Hematopoietic multipotent progenitor cell treated with erythropoietin and hydrocortisone succinate and interleukin-3 and kit ligand, for 6 days (in vitro differentiated cells): ENCODE data around the gene MRGPRX3.
A peak's percentile ranks its signal among the peaks of the same experiment; 100 is the strongest.
"Not testable (repeated sequence)": the region's sequence is repeated elsewhere in the genome, so short reads cannot be mapped to it uniquely, and the experiment has no call there.

Experiments used
- DNase-seq: peaks from one replicate; pipeline ENCODE4 v3.0.0-alpha.2; 2015

Gene MRGPRX3

GRCh38 chr11:18132341-18132740 is at the start of gene MRGPRX3:
TSS of gene MRGPRX3 (plus strand) at chr11:18132571. CDS start at chr11:18137203, 4,632 bp downstream.
- no peak for DNase-seq

- no peak for DNase-seq
Observed at GRCh38 chr11:18088366-18088765, 44.0 kb upstream of the MRGPRX3 start.

- DNase-seq, result peak; percentile 69
Observed at GRCh38 chr11:18088966-18089365, 43.4 kb upstream of the MRGPRX3 start.

GRCh38 chr11:18091731-18092130 is 40.6 kb upstream of the MRGPRX3 start:
- DNase-seq, result no peak

GRCh38 chr11:18093959-18094358 is 38.4 kb upstream of the MRGPRX3 start:
- DNase-seq, result no peak

GRCh38 chr11:18100926-18101656 is 31.3 kb upstream of the MRGPRX3 start:
- no peak for DNase-seq

- peak; percentile 12 for DNase-seq
Observed at GRCh38 chr11:18105086-18105801, 27.1 kb upstream of the MRGPRX3 start.

GRCh38 chr11:18105802-18106574 is 26.4 kb upstream of the MRGPRX3 start, which contains the start of gene SAAL1:
TSS of gene SAAL1 (minus strand) at chr11:18106082. CDS start at chr11:18106041, 41 bp downstream.
- peak; percentile 93 for DNase-seq

GRCh38 chr11:18106688-18107087 is 25.7 kb upstream of the MRGPRX3 start:
- DNase-seq, result no peak

- DNase-seq, result no peak
Observed at GRCh38 chr11:18108254-18108653, 24.1 kb upstream of the MRGPRX3 start.

GRCh38 chr11:18111005-18111404 is 21.4 kb upstream of the MRGPRX3 start:
- DNase-seq, result peak; percentile 13

- peak; percentile 82 for DNase-seq
Observed at GRCh38 chr11:18115360-18116127, 16.8 kb upstream of the MRGPRX3 start.

GRCh38 chr11:18121331-18121828 is 11.0 kb upstream of the MRGPRX3 start:
- DNase-seq, result not testable (repeated sequence)

- not testable (repeated sequence) for DNase-seq
Observed at GRCh38 chr11:18131115-18131514, 1.3 kb upstream of the MRGPRX3 start.

- DNase-seq, result no peak
Observed at GRCh38 chr11:18135308-18135707, 2.9 kb downstream of the MRGPRX3 start.

- DNase-seq, result no peak
Observed at GRCh38 chr11:18137186-18137800, 4.9 kb downstream of the MRGPRX3 start.

GRCh38 chr11:18140145-18140544 is 7.8 kb downstream of the MRGPRX3 start:
- no peak for DNase-seq

- DNase-seq, result no peak
Observed at GRCh38 chr11:18144243-18144642, 11.9 kb downstream of the MRGPRX3 start.

- peak; percentile 15 for DNase-seq
Observed at GRCh38 chr11:18145025-18145424, 12.7 kb downstream of the MRGPRX3 start.

GRCh38 chr11:18145837-18146236 is 13.5 kb downstream of the MRGPRX3 start:
- no peak for DNase-seq

GRCh38 chr11:18151581-18151980 is 19.2 kb downstream of the MRGPRX3 start:
- DNase-seq, result no peak

GRCh38 chr11:18168372-18168771 is 36.0 kb downstream of the MRGPRX3 start:
- no peak for DNase-seq
